Measurements from ENCODE around the gene MRPS27.

MRPS27 gene

GRCh38 chr5:72234265-72234700 is 85.8 kb downstream of the MRPS27 start:
- no peak for DNase-seq

GRCh38 chr5:72233835-72234234 is 86.2 kb downstream of the MRPS27 start:
- no peak for DNase-seq

GRCh38 chr5:72232838-72233237 is 87.2 kb downstream of the MRPS27 start:
- DNase-seq: no peak

GRCh38 chr5:72231991-72232703 is 87.9 kb downstream of the MRPS27 start:
- DNase-seq: no peak

GRCh38 chr5:72228960-72229359 is 91.1 kb downstream of the MRPS27 start:
- no peak for DNase-seq

- DNase-seq: peak in 3 of 56 donors; percentile 6 to 25 (median 11)
Observed at GRCh38 chr5:72226950-72227349, 93.1 kb downstream of the MRPS27 start.

- DNase-seq: no peak
Observed at GRCh38 chr5:72225741-72226140, 94.3 kb downstream of the MRPS27 start.

- no peak for DNase-seq
Observed at GRCh38 chr5:72224946-72225463, 95.0 kb downstream of the MRPS27 start.

- DNase-seq: no peak
Observed at GRCh38 chr5:72223371-72223770, 96.7 kb downstream of the MRPS27 start.

GRCh38 chr5:72222521-72222920 is 97.5 kb downstream of the MRPS27 start:
- DNase-seq: no peak

GRCh38 chr5:72221541-72221940 is 98.5 kb downstream of the MRPS27 start:
- no peak for DNase-seq

GRCh38 chr5:72221099-72221498 is 98.9 kb downstream of the MRPS27 start:
- no peak for DNase-seq

- DNase-seq: no peak
Observed at GRCh38 chr5:72216756-72217155, 103.3 kb downstream of the MRPS27 start.

GRCh38 chr5:72214168-72214567 is 105.9 kb downstream of the MRPS27 start:
- no peak for DNase-seq

- DNase-seq: no peak
Observed at GRCh38 chr5:72213482-72213881, 106.6 kb downstream of the MRPS27 start.

- no peak for DNase-seq
Observed at GRCh38 chr5:72212171-72212570, 107.9 kb downstream of the MRPS27 start.

- peak in 11 of 56 donors; percentile 2 to 63 (median 11) for DNase-seq
Observed at GRCh38 chr5:72210888-72211678, 109.0 kb downstream of the MRPS27 start.

GRCh38 chr5:72209147-72210115 is 110.6 kb downstream of the MRPS27 start:
- peak in 26 of 56 donors; percentile 3 to 81 (median 17) for DNase-seq

- DNase-seq: no peak
Observed at GRCh38 chr5:72208324-72208926, 111.6 kb downstream of the MRPS27 start.

- no peak for DNase-seq
Observed at GRCh38 chr5:72206994-72207393, 113.0 kb downstream of the MRPS27 start.

- DNase-seq: no peak
Observed at GRCh38 chr5:72206160-72206559, 113.9 kb downstream of the MRPS27 start.
